Prostate gland (tissue), 2 donors: Measurements from ENCODE around the gene RNF213. TPM values are rescaled to one million over a fixed set of nuclear protein-coding genes. Genes with fewer than 3 reads are reported as not detected.
"Not testable (repeated sequence)": the region's sequence is repeated elsewhere in the genome, so short reads cannot be mapped to it uniquely, and the experiment has no call there.

Experiments used
- DNase-seq: peaks from one replicate; pipeline ENCODE4 v3.0.0-alpha.2; 2019; ENCODE audit warnings: low spot score
- H3K27ac ChIP-seq, 2 donors: fragments of 200-600 bp; sonication (generic); 2 replicates each; pipeline ENCODE4 v1.5.1; 2017 to 2019
- H3K27me3 ChIP-seq: fragments of 200-600 bp; sonication (generic); replicated peaks from 2 replicates; pipeline ENCODE4 v1.5.1; 2019; ENCODE audit not compliant: insufficient read depth
- H3K36me3 ChIP-seq, 2 donors: fragments of 200-600 bp; sonication (generic); 1 replicate in 1 of 2; 2 replicates in 1 of 2; pipeline versions ENCODE4 v1.5.1 to v1.8.1; 2017 to 2019
- H3K4me1 ChIP-seq: fragments of 200-600 bp; sonication (generic); replicated peaks from 2 replicates; pipeline ENCODE4 v1.5.1; 2019
- H3K4me3 ChIP-seq, 2 donors: fragments of 200-600 bp; sonication (generic); 2 replicates each; pipeline ENCODE4 v1.5.1; 2017 to 2019
- H3K9me3 ChIP-seq: fragments of 200-600 bp; sonication (generic); 2 replicates; pipeline ENCODE4 v1.5.1; 2017
- POLR2A ChIP-seq: fragments of 450-650 bp; IDR thresholded peaks from one replicate; pipeline ENCODE4 v1.6.1; 2016; ENCODE audit warnings: antibody characterized with exemption, mild to moderate bottlenecking
- POLR2AphosphoS5 ChIP-seq: sonication (generic); formaldehyde crosslinking; IDR thresholded peaks from one replicate; pipeline ENCODE4 v1.6.1; 2017; ENCODE audit warnings: antibody characterized with exemption
- WGBS: methylation state at CpG from one replicate; pipeline ENCODE4 v1.1.5; 2018; 5-methylcytosine and 5-hydroxymethylcytosine counted together
- intact Hi-C: fragments of 100-400 bp; cut with DNase I; formaldehyde crosslinking; loops from one replicate; pipeline ENCODE4 v1.14.2; 2022
- total RNA-seq, 2 donors: library from RNA; depleted of rRNA; stranded (reverse); fragments of >200 nt; gene quantifications; one replicate each; pipeline ENCODE4 v1.1.0, GENCODE V29; 2016
- TF ChIP-seq, protein P1 (sequence below), 4 experiments: fragments of 200-600 bp in 2 of 4; fragments of 450-650 bp in 2 of 4; sonication (generic) in 2 of 4; IDR thresholded peaks; 1 replicate in 3 of 4; 2 replicates in 1 of 4; pipeline ENCODE4 v1.5.1; 2016 to 2019; ENCODE audit warnings: antibody characterized with exemption in 4 of 4, mild to moderate bottlenecking in 2 of 4, moderate library complexity in 2 of 4

The RNF213 gene
- total RNA-seq, 2 donors from 2014 or later, result 57.7 to 112 TPM

GRCh38 chr17:80320496-80320895, 59.8 kb downstream of the RNF213 start:
- no peaks in the 10 kb centered on the region for H3K9me3 ChIP-seq
- 96% methylated on average over 15 of the region's 15 CpGs for WGBS
- no peak overlapping the region for H3K4me3 ChIP-seq
- no peaks in the 10 kb centered on the region for H3K27me3 ChIP-seq
- TF ChIP-seq, protein P1, sequence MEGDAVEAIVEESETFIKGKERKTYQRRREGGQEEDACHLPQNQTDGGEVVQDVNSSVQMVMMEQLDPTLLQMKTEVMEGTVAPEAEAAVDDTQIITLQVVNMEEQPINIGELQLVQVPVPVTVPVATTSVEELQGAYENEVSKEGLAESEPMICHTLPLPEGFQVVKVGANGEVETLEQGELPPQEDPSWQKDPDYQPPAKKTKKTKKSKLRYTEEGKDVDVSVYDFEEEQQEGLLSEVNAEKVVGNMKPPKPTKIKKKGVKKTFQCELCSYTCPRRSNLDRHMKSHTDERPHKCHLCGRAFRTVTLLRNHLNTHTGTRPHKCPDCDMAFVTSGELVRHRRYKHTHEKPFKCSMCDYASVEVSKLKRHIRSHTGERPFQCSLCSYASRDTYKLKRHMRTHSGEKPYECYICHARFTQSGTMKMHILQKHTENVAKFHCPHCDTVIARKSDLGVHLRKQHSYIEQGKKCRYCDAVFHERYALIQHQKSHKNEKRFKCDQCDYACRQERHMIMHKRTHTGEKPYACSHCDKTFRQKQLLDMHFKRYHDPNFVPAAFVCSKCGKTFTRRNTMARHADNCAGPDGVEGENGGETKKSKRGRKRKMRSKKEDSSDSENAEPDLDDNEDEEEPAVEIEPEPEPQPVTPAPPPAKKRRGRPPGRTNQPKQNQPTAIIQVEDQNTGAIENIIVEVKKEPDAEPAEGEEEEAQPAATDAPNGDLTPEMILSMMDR (IDR thresholded peaks at IDR 0.05), result no peak
- TF ChIP-seq POLR2AphosphoS5 (no peak), POLR2A (no peak)
- intact Hi-C loops, result no loop called here
- H3K36me3 ChIP-seq, result peaks cover 0 to 11% of the 10 kb centered on the region in 2 donors
- no peak for DNase-seq
- H3K27ac ChIP-seq, result no peak overlapping the region
- H3K4me1 ChIP-seq, result no peaks in the 10 kb centered on the region

DNA sequence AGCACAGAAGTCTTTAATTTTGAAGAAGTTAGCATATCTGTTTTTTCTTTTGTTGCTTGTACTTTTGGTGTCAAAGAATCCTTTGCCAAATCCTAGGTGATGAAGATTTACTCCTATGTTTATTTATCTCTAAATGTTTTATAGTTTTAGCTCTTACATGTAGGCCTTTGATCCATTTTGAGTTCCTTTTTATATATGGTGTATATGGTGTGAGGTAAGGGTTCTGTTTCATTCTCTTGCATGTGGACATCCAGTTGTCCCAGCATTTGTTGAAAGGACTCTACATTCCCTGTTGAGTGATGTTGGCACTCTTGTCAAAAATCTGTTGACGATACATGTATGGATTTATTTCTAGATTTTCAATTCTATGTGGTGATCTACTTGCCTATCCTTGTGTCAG, 62.2 kb downstream of the RNF213 start:
- TF ChIP-seq POLR2A (no peak), POLR2AphosphoS5 (no peak)
- TF ChIP-seq, protein P1 (IDR thresholded peaks at IDR 0.05), result no peak
- DNase-seq, result no peak
- Histone ChIP-seq H3K27me3 (no peaks in the 10 kb centered on the region), H3K9me3 (no peaks in the 10 kb centered on the region), H3K36me3 (peaks cover 0 to 21% of the 10 kb centered on the region in 2 donors), H3K27ac (no peak overlapping the region), H3K4me1 (no peaks in the 10 kb centered on the region), H3K4me3 (no peak overlapping the region)
- intact Hi-C loops, result no loop called here
- 100% methylated on average over 1 of the region's 1 CpG for WGBS

- Histone ChIP-seq H3K9me3 (no peaks in the 10 kb centered on the region), H3K36me3 (peaks cover 2 to 26% of the 10 kb centered on the region in 2 donors), H3K27me3 (no peaks in the 10 kb centered on the region), H3K4me3 (no peak overlapping the region), H3K4me1 (no peaks in the 10 kb centered on the region), H3K27ac (no peak overlapping the region)
- no peak for DNase-seq
- 80% methylated on average over 3 of the region's 3 CpGs for WGBS
- intact Hi-C loops, result no loop called here
- no peak for TF ChIP-seq POLR2A
- TF ChIP-seq, protein P1 (IDR thresholded peaks at IDR 0.05), result no peak
- no peak for TF ChIP-seq POLR2AphosphoS5
These were observed 63.3 kb downstream of the RNF213 start for GRCh38 chr17:80323982-80324381.

DNA sequence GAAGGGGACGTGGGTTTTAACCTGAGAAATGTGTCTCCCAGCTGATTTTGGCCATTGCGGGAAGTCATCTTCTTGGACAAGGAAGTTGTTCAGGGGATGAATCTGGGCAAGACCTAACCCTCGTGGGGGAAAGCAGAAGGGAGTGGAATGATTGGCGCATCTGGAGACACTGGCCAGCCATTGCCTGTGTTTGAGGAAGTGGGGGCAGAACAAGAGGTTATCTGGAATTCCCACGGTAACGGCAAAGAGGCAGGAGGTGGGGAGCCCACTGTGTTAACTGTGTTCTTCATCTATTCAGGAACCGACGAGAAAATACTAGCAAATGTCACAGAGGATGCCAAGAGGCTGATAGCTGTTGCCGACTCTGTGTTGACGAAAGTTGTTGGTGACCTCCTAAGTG, 66.9 kb downstream of the RNF213 start:
- TF ChIP-seq, protein P1 (IDR thresholded peaks at IDR 0.05), result no peak
- TF ChIP-seq POLR2AphosphoS5, result no peak
- TF ChIP-seq POLR2A, result no peak
- Histone ChIP-seq H3K27ac (no peak overlapping the region), H3K36me3 (peaks cover 7 to 15% of the 10 kb centered on the region in 2 donors), H3K4me3 (no peak overlapping the region), H3K9me3 (no peaks in the 10 kb centered on the region), H3K27me3 (no peaks in the 10 kb centered on the region), H3K4me1 (no peaks in the 10 kb centered on the region)
- intact Hi-C loops, result no loop called here
- WGBS, result 82% methylated on average over 10 of the region's 10 CpGs
- no peak for DNase-seq

- Histone ChIP-seq H3K9me3 (no peaks in the 10 kb centered on the region), H3K36me3 (peaks cover 7 to 19% of the 10 kb centered on the region in 2 donors), H3K27me3 (no peaks in the 10 kb centered on the region), H3K4me1 (no peaks in the 10 kb centered on the region), H3K27ac (no peak overlapping the region), H3K4me3 (no peak overlapping the region)
- intact Hi-C loops, result no loop called here
- TF ChIP-seq POLR2A (no peak), POLR2AphosphoS5 (no peak)
- TF ChIP-seq, protein P1 (IDR thresholded peaks at IDR 0.05), result no peak
- WGBS, result 85% methylated on average over 21 of the region's 21 CpGs
- DNase-seq, result no peak
These were observed 68.2 kb downstream of the RNF213 start for GRCh38 chr17:80328634-80329380.

- H3K27me3 ChIP-seq, H3K4me1 ChIP-seq, DNase-seq, H3K9me3 ChIP-seq, H3K4me3 ChIP-seq, H3K27ac ChIP-seq, intact Hi-C loops: not testable (repeated sequence)
- peaks cover 7 to 25% of the 10 kb centered on the region in 2 donors for H3K36me3 ChIP-seq
- WGBS, result 96% methylated on average over 6 of the region's 6 CpGs
These were observed 68.8 kb downstream of the RNF213 start for GRCh38 chr17:80329421-80329820.
